BJ (cell line): ENCODE data around the gene POC5. TPM values are rescaled to one million over a fixed set of nuclear protein-coding genes. Genes with fewer than 3 reads are reported as not detected.

Experiments used
- CTCF ChIA-PET: fragments of 350-600 bp; formaldehyde crosslinking; extraction: SDS; loops from one replicate; lab custom pipeline; 2021; ENCODE audit warnings: antibody characterized with exemption, inconsistent platforms; lab: Yijun Ruan, JAX
- POLR2A ChIA-PET: fragments of 300-600 bp; sonication (Branson Sonifier 250); formaldehyde crosslinking; extraction: SDS; loops from one replicate; lab custom pipeline; 2021; ENCODE audit warnings: antibody characterized with exemption; lab: Charles Lee
- DNase-seq: peaks from one replicate; pipeline ENCODE4 v3.0.0-alpha.2; 2011; ENCODE audit warnings: low read depth
- H3K27me3 ChIP-seq: 2 replicates; pipeline ENCODE4 v1.6.0; 2011; ENCODE audit warnings: low read length; ENCODE audit not compliant: control insufficient read depth, insufficient read depth
- H3K36me3 ChIP-seq: 2 replicates; pipeline ENCODE4 v1.5.1; 2011; ENCODE audit warnings: low read length; ENCODE audit not compliant: control insufficient read depth, insufficient read depth
- H3K4me3 ChIP-seq: 2 replicates; pipeline ENCODE4 v1.5.1; 2011; ENCODE audit warnings: low read depth, mild to moderate bottlenecking, control low read depth, low read length
- CTCF ChIP-seq: IDR thresholded peaks from 2 replicates; pipeline ENCODE4 v1.5.1; 2011; ENCODE audit warnings: low read depth, mild to moderate bottlenecking, control low read depth, inconsistent platforms, low read length, moderate library complexity; ENCODE audit not compliant: insufficient read depth
- polyA plus RNA-seq: library from polyadenylated mRNA; depleted of rRNA; stranded (reverse); fragments of >200 nt; gene quantifications from 2 replicates; pipeline ENCODE4 v1.2.3, GENCODE V29; 2011

POC5 gene
- polyA plus RNA-seq, 1 experiment = 8.4 TPM

- no peak for TF ChIP-seq CTCF
- no peaks in the 10 kb centered on the region for H3K27me3 ChIP-seq
- POLR2A ChIA-PET = no interaction called here
- DNase-seq = no peak
- CTCF ChIA-PET = no interaction called here
- H3K4me3 ChIP-seq = peak overlapping the region; percentile 37
- H3K36me3 ChIP-seq = no peaks in the 10 kb centered on the region
Observed at GRCh38 chr5:75656311-75657003, 60.8 kb downstream of the POC5 start.

- TF ChIP-seq CTCF = no peak
- no peaks in the 10 kb centered on the region for H3K36me3 ChIP-seq
- no peaks in the 10 kb centered on the region for H3K27me3 ChIP-seq
- H3K4me3 ChIP-seq = no peak overlapping the region
- ChIA-PET POLR2A (no interaction called here), CTCF (interaction anchor here (0.5 kb wide), 1 partner anchor 179 kb away, joined by 5 read pairs; no protein-coding TSS in a partner anchor)
- DNase-seq = no peak
Observed at GRCh38 chr5:75654693-75655295, 62.4 kb downstream of the POC5 start.

- POLR2A ChIA-PET = no interaction called here
- Histone ChIP-seq H3K27me3 (no peaks in the 10 kb centered on the region), H3K4me3 (no peak overlapping the region), H3K36me3 (no peaks in the 10 kb centered on the region)
- CTCF ChIA-PET = no interaction called here
- no peak for TF ChIP-seq CTCF
- DNase-seq = no peak
Observed at GRCh38 chr5:75653521-75653920, 63.7 kb downstream of the POC5 start.

GRCh38 chr5:75651575-75652238 lies 65.5 kb downstream of the POC5 start:
- no peaks in the 10 kb centered on the region for H3K36me3 ChIP-seq
- no peaks in the 10 kb centered on the region for H3K27me3 ChIP-seq
- DNase-seq = no peak
- POLR2A ChIA-PET = no interaction called here
- H3K4me3 ChIP-seq = no peak overlapping the region
- CTCF ChIA-PET = no interaction called here
- TF ChIP-seq CTCF = no peak

GRCh38 chr5:75648712-75649111 lies 68.5 kb downstream of the POC5 start:
- POLR2A ChIA-PET = no interaction called here
- DNase-seq = no peak
- no peak overlapping the region for H3K4me3 ChIP-seq
- TF ChIP-seq CTCF = no peak
- CTCF ChIA-PET = no interaction called here
- H3K36me3 ChIP-seq = no peaks in the 10 kb centered on the region
- H3K27me3 ChIP-seq = no peaks in the 10 kb centered on the region
